HEK293 (cell line): Measurements from ENCODE around the gene NOD2.

ENCODE experiments used
- ZBTB7A ChIP-seq: fragments of 450-650 bp; formaldehyde crosslinking; IDR thresholded peaks from 2 replicates; pipeline ENCODE4 v1.5.1; 2016; ENCODE audit warnings: low read depth, missing biosample characterization, missing genetic modification characterization
- ZNF391 ChIP-seq: fragments of 450-650 bp; formaldehyde crosslinking; IDR thresholded peaks from 2 replicates; pipeline ENCODE4 v1.5.1; 2016; ENCODE audit warnings: low read depth, missing biosample characterization, missing genetic modification characterization, borderline replicate concordance
- ZNF624 ChIP-seq: fragments of 450-650 bp; formaldehyde crosslinking; IDR thresholded peaks from 2 replicates; pipeline ENCODE4 v1.5.1; 2017; ENCODE audit warnings: missing biosample characterization, missing genetic modification characterization
- TF ChIP-seq, protein P1 (sequence below): fragments of 450-650 bp; formaldehyde crosslinking; IDR thresholded peaks from 2 replicates; pipeline ENCODE4 v1.5.1; 2016; ENCODE audit warnings: missing biosample characterization, missing genetic modification characterization

DNA sequence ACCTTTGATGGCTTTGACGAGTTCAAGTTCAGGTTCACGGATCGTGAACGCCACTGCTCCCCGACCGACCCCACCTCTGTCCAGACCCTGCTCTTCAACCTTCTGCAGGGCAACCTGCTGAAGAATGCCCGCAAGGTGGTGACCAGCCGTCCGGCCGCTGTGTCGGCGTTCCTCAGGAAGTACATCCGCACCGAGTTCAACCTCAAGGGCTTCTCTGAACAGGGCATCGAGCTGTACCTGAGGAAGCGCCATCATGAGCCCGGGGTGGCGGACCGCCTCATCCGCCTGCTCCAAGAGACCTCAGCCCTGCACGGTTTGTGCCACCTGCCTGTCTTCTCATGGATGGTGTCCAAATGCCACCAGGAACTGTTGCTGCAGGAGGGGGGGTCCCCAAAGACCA lies 17.6 kb downstream of the NOD2 start:
- TF ChIP-seq ZNF624 (tag by site-specific recombination) (no peak), ZNF391 (tag by site-specific recombination) (no peak), ZBTB7A (tag by site-specific recombination) (no peak)
- TF ChIP-seq, protein P1, sequence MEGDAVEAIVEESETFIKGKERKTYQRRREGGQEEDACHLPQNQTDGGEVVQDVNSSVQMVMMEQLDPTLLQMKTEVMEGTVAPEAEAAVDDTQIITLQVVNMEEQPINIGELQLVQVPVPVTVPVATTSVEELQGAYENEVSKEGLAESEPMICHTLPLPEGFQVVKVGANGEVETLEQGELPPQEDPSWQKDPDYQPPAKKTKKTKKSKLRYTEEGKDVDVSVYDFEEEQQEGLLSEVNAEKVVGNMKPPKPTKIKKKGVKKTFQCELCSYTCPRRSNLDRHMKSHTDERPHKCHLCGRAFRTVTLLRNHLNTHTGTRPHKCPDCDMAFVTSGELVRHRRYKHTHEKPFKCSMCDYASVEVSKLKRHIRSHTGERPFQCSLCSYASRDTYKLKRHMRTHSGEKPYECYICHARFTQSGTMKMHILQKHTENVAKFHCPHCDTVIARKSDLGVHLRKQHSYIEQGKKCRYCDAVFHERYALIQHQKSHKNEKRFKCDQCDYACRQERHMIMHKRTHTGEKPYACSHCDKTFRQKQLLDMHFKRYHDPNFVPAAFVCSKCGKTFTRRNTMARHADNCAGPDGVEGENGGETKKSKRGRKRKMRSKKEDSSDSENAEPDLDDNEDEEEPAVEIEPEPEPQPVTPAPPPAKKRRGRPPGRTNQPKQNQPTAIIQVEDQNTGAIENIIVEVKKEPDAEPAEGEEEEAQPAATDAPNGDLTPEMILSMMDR (tag by site-specific recombination), result no peak
